ENCODE data around the gene C2CD4A. TPM values are rescaled to one million over a fixed set of nuclear protein-coding genes. Genes with fewer than 3 reads are reported as not detected.

Gene C2CD4A
- total and polyA plus RNA-seq, 9 of the 15 experiments (the other 6 are each of a cell fraction or from before 2014, with no cell fraction given) = not detected

- no peak for TF ChIP-seq CHD1 (IDR thresholded peaks at IDR 0.05; ENCODE audit: low read length)
- TF ChIP-seq ZNF24 (IDR thresholded peaks at IDR 0.05) = peak; percentile 69
- TF ChIP-seq CBX1 (IDR thresholded peaks at IDR 0.05; ENCODE audit: low read depth) = no peak
- TF ChIP-seq ESRRA (IDR thresholded peaks at IDR 0.05; ENCODE audit: borderline replicate concordance, low read depth) = no peak; the same call in 1 of the 2 replicates
- TF ChIP-seq ZBTB1 (CRISPR knock-in tag; IDR thresholded peaks at IDR 0.05; ENCODE audit: borderline replicate concordance, low read depth) = peak; percentile 6; the same call in 1 of the 2 replicates
- no peak for TF ChIP-seq ZNF778 (CRISPR knock-in tag; IDR thresholded peaks at IDR 0.05)
- TF ChIP-seq HNRNPK (IDR thresholded peaks at IDR 0.05; ENCODE audit: low read depth, low read length, poor library complexity, severe bottlenecking) = peak; percentile 67
- 0 out of 2 replicates have a peak, but pooled peaks have one; percentile 25 for TF ChIP-seq NR2C1 (IDR thresholded peaks at IDR 0.05)
- 0 out of 2 replicates have a peak, but pooled peaks have one; percentile 12 for TF ChIP-seq NR2C1 (tag; IDR thresholded peaks at IDR 0.05)
- TF ChIP-seq, protein P1, sequence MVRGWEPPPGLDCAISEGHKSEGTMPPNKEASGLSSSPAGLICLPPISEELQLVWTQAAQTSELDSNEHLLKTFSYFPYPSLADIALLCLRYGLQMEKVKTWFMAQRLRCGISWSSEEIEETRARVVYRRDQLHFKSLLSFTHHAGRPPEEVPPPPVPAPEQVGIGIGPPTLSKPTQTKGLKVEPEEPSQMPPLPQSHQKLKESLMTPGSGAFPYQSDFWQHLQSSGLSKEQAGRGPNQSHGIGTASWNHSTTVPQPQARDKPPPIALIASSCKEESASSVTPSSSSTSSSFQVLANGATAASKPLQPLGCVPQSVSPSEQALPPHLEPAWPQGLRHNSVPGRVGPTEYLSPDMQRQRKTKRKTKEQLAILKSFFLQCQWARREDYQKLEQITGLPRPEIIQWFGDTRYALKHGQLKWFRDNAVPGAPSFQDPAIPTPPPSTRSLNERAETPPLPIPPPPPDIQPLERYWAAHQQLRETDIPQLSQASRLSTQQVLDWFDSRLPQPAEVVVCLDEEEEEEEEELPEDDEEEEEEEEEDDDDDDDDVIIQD (CRISPR knock-in tag; IDR thresholded peaks at IDR 0.05) = no peak
- TF ChIP-seq BHLHE40 (IDR thresholded peaks at IDR 0.05; ENCODE audit: low read length) = peak; percentile 96
- no peak for TF ChIP-seq RBM17 (IDR thresholded peaks at IDR 0.05; ENCODE audit: borderline replicate concordance, low read depth, low read length)
- TF ChIP-seq CAMTA2 (CRISPR knock-in tag; conservative IDR thresholded peaks at IDR 0.05) = no peak
- no peak for TF ChIP-seq PPARD (CRISPR knock-in tag; IDR thresholded peaks at IDR 0.05)
- no peak for TF ChIP-seq ZNF133 (CRISPR knock-in tag; IDR thresholded peaks at IDR 0.05)
- no peak for TF ChIP-seq ILK (tag; IDR thresholded peaks at IDR 0.05; ENCODE audit: borderline replicate concordance, low read depth)
- TF ChIP-seq RBFOX2 (IDR thresholded peaks at IDR 0.05; ENCODE audit: low read depth, low read length) = peak; percentile 86
- TF ChIP-seq, protein P2, sequence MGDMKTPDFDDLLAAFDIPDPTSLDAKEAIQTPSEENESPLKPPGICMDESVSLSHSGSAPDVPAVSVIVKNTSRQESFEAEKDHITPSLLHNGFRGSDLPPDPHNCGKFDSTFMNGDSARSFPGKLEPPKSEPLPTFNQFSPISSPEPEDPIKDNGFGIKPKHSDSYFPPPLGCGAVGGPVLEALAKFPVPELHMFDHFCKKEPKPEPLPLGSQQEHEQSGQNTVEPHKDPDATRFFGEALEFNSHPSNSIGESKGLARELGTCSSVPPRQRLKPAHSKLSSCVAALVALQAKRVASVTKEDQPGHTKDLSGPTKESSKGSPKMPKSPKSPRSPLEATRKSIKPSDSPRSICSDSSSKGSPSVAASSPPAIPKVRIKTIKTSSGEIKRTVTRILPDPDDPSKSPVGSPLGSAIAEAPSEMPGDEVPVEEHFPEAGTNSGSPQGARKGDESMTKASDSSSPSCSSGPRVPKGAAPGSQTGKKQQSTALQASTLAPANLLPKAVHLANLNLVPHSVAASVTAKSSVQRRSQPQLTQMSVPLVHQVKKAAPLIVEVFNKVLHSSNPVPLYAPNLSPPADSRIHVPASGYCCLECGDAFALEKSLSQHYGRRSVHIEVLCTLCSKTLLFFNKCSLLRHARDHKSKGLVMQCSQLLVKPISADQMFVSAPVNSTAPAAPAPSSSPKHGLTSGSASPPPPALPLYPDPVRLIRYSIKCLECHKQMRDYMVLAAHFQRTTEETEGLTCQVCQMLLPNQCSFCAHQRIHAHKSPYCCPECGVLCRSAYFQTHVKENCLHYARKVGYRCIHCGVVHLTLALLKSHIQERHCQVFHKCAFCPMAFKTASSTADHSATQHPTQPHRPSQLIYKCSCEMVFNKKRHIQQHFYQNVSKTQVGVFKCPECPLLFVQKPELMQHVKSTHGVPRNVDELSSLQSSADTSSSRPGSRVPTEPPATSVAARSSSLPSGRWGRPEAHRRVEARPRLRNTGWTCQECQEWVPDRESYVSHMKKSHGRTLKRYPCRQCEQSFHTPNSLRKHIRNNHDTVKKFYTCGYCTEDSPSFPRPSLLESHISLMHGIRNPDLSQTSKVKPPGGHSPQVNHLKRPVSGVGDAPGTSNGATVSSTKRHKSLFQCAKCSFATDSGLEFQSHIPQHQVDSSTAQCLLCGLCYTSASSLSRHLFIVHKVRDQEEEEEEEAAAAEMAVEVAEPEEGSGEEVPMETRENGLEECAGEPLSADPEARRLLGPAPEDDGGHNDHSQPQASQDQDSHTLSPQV (IDR thresholded peaks at IDR 0.05) = no peak; the same call in 1 of the 2 replicates
- peak; percentile 60 for TF ChIP-seq PHF20 (IDR thresholded peaks at IDR 0.05; ENCODE audit: partially characterized antibody)
- TF ChIP-seq MTA3 (IDR thresholded peaks at IDR 0.05; ENCODE audit: borderline replicate concordance) = 0 out of 2 replicates have a peak, but pooled peaks have one; percentile 58
Measured at GRCh38 chr15:62060113-62060895, 6.5 kb upstream of the C2CD4A start, which contains the start of gene VPS13C (continued).

Measured in K562 (cell line).